DND-41 (cell line): ENCODE data around the gene RALGPS1.

ENCODE experiments used
- CTCF ChIP-seq: IDR thresholded peaks from 2 replicates; pipeline ENCODE4 v1.5.1; 2012; ENCODE audit warnings: borderline replicate concordance, low read length, moderate library complexity, mild to moderate bottlenecking; ENCODE audit not compliant: poor library complexity, severe bottlenecking; ENCODE audit errors: extremely low read depth
- EZH2 ChIP-seq: IDR thresholded peaks from 3 replicates; pipeline ENCODE4 v1.6.1; 2012; ENCODE audit warnings: borderline replicate concordance, low read depth, mild to moderate bottlenecking, moderate library complexity, low read length, inconsistent platforms; ENCODE audit not compliant: severe bottlenecking

GRCh38 chr9:127185931-127186781 is 271.6 kb downstream of the RALGPS1 start:
- TF ChIP-seq CTCF, result no peak
- TF ChIP-seq EZH2, result no peak
